Measurements from ENCODE around the gene GALNT17.

DNA sequence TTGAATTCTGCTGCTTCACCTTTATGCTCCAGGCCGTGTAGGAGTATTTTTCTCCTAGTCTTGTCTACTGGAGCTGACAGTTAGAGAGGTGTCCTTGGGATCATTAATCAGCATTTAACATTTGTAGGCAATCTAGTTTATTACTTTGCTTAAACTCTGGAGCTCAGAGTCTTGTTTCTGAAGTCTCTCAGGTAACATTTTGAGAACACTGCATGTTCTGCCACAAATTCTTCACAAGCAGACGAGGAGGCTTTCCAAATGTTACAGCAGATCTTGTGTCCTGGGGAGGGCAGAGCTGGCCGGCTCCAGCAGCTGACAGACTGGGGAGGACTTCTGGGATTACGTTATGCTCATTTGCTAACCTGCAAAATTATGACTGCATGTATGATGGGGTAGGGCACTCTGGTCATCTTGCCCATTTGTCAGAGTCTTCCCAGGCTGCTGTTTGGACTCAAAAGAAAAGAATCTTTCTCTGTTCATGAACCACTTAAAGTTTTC, 50.5 kb downstream of the GALNT17 start:
- TF ChIP-seq, protein P1, sequence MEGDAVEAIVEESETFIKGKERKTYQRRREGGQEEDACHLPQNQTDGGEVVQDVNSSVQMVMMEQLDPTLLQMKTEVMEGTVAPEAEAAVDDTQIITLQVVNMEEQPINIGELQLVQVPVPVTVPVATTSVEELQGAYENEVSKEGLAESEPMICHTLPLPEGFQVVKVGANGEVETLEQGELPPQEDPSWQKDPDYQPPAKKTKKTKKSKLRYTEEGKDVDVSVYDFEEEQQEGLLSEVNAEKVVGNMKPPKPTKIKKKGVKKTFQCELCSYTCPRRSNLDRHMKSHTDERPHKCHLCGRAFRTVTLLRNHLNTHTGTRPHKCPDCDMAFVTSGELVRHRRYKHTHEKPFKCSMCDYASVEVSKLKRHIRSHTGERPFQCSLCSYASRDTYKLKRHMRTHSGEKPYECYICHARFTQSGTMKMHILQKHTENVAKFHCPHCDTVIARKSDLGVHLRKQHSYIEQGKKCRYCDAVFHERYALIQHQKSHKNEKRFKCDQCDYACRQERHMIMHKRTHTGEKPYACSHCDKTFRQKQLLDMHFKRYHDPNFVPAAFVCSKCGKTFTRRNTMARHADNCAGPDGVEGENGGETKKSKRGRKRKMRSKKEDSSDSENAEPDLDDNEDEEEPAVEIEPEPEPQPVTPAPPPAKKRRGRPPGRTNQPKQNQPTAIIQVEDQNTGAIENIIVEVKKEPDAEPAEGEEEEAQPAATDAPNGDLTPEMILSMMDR (conservative IDR thresholded peaks at IDR 0.05; ENCODE audit: low read depth in 2 of 2) = no peak
- TF ChIP-seq CREB1 (CRISPR knock-in tag; IDR thresholded peaks at IDR 0.05; ENCODE audit: low read depth) = no peak
- TF ChIP-seq, protein P2, sequence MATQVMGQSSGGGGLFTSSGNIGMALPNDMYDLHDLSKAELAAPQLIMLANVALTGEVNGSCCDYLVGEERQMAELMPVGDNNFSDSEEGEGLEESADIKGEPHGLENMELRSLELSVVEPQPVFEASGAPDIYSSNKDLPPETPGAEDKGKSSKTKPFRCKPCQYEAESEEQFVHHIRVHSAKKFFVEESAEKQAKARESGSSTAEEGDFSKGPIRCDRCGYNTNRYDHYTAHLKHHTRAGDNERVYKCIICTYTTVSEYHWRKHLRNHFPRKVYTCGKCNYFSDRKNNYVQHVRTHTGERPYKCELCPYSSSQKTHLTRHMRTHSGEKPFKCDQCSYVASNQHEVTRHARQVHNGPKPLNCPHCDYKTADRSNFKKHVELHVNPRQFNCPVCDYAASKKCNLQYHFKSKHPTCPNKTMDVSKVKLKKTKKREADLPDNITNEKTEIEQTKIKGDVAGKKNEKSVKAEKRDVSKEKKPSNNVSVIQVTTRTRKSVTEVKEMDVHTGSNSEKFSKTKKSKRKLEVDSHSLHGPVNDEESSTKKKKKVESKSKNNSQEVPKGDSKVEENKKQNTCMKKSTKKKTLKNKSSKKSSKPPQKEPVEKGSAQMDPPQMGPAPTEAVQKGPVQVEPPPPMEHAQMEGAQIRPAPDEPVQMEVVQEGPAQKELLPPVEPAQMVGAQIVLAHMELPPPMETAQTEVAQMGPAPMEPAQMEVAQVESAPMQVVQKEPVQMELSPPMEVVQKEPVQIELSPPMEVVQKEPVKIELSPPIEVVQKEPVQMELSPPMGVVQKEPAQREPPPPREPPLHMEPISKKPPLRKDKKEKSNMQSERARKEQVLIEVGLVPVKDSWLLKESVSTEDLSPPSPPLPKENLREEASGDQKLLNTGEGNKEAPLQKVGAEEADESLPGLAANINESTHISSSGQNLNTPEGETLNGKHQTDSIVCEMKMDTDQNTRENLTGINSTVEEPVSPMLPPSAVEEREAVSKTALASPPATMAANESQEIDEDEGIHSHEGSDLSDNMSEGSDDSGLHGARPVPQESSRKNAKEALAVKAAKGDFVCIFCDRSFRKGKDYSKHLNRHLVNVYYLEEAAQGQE (IDR thresholded peaks at IDR 0.05; ENCODE audit: unreplicated experiment) = no peak
- TF ChIP-seq EZH2 (IDR thresholded peaks at IDR 0.05; ENCODE audit: low read depth, unreplicated experiment) = no peak
- TF ChIP-seq POLR2AphosphoS5 (IDR thresholded peaks at IDR 0.05; ENCODE audit: low read depth) = no peak
- TF ChIP-seq EZH2phosphoT487 (IDR thresholded peaks at IDR 0.05; ENCODE audit: unreplicated experiment) = no peak
- no peak for TF ChIP-seq ZNF114 (CRISPR knock-in tag; IDR thresholded peaks at IDR 0.05)
- TF ChIP-seq, protein P3, sequence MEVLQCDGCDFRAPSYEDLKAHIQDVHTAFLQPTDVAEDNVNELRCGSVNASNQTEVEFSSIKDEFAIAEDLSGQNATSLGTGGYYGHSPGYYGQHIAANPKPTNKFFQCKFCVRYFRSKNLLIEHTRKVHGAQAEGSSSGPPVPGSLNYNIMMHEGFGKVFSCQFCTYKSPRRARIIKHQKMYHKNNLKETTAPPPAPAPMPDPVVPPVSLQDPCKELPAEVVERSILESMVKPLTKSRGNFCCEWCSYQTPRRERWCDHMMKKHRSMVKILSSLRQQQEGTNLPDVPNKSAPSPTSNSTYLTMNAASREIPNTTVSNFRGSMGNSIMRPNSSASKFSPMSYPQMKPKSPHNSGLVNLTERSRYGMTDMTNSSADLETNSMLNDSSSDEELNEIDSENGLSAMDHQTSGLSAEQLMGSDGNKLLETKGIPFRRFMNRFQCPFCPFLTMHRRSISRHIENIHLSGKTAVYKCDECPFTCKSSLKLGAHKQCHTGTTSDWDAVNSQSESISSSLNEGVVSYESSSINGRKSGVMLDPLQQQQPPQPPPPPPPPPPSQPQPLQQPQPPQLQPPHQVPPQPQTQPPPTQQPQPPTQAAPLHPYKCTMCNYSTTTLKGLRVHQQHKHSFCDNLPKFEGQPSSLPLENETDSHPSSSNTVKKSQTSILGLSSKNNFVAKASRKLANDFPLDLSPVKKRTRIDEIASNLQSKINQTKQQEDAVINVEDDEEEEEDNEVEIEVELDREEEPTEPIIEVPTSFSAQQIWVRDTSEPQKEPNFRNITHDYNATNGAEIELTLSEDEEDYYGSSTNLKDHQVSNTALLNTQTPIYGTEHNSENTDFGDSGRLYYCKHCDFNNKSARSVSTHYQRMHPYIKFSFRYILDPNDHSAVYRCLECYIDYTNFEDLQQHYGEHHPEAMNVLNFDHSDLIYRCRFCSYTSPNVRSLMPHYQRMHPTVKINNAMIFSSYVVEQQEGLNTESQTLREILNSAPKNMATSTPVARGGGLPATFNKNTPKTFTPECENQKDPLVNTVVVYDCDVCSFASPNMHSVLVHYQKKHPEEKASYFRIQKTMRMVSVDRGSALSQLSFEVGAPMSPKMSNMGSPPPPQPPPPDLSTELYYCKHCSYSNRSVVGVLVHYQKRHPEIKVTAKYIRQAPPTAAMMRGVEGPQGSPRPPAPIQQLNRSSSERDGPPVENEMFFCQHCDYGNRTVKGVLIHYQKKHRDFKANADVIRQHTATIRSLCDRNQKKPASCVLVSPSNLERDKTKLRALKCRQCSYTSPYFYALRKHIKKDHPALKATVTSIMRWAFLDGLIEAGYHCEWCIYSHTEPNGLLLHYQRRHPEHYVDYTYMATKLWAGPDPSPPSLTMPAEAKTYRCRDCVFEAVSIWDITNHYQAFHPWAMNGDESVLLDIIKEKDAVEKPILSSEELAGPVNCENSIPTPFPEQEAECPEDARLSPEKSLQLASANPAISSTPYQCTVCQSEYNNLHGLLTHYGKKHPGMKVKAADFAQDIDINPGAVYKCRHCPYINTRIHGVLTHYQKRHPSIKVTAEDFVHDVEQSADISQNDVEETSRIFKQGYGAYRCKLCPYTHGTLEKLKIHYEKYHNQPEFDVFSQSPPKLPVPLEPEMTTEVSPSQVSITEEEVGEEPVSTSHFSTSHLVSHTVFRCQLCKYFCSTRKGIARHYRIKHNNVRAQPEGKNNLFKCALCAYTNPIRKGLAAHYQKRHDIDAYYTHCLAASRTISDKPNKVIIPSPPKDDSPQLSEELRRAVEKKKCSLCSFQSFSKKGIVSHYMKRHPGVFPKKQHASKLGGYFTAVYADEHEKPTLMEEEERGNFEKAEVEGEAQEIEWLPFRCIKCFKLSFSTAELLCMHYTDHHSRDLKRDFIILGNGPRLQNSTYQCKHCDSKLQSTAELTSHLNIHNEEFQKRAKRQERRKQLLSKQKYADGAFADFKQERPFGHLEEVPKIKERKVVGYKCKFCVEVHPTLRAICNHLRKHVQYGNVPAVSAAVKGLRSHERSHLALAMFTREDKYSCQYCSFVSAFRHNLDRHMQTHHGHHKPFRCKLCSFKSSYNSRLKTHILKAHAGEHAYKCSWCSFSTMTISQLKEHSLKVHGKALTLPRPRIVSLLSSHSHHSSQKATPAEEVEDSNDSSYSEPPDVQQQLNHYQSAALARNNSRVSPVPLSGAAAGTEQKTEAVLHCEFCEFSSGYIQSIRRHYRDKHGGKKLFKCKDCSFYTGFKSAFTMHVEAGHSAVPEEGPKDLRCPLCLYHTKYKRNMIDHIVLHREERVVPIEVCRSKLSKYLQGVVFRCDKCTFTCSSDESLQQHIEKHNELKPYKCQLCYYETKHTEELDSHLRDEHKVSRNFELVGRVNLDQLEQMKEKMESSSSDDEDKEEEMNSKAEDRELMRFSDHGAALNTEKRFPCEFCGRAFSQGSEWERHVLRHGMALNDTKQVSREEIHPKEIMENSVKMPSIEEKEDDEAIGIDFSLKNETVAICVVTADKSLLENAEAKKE (CRISPR knock-in tag; IDR thresholded peaks at IDR 0.05) = no peak
- TF ChIP-seq, protein P4, sequence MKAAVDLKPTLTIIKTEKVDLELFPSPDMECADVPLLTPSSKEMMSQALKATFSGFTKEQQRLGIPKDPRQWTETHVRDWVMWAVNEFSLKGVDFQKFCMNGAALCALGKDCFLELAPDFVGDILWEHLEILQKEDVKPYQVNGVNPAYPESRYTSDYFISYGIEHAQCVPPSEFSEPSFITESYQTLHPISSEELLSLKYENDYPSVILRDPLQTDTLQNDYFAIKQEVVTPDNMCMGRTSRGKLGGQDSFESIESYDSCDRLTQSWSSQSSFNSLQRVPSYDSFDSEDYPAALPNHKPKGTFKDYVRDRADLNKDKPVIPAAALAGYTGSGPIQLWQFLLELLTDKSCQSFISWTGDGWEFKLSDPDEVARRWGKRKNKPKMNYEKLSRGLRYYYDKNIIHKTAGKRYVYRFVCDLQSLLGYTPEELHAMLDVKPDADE (IDR thresholded peaks at IDR 0.05) = no peak
- TF ChIP-seq NANOG (IDR thresholded peaks at IDR 0.05; ENCODE audit: borderline replicate concordance) = no peak

All from GM23338 (cell line).